Measurements from ENCODE around the gene RRP8.

Gene RRP8

DNA sequence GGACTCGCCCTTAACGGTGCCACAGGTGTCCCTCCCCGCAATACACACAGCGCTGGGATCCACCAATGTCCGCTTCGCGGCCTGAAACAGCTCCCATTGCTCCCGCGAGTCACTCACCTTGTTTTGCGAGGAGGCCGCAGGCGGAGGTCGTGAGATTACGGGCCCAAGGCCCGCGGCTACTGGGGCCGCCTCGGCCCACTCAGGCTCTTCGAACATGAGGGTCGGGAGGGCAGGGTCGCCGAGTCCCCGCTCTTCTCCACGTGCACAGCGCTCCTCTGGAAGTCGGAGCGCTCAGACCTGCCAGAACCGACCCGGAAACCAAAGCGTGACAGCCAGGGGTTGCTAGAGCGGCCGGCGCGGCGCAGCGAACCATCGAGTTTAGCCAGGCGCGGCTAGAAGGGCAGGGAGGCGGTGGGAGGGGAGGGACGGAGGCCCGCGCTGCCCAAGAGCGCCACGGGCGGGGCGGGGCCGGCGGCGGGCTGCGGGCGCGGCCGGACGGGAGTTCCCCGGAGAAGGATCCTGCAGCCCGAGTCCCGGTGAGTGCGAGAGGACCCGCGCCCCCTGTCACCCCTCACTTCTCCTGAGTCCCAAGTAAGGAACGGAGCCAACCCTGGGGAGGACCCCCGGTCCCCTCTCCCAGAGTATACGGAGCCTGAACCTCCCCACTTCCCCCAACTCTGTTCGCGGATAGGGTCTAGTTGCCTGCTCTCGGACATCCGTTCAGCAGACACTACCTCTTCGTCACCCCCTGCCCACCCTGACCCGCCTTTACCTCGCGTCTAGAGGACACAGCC lies at the start of gene RRP8, which contains the start of gene ILK:
Gene RRP8, minus strand, starts transcription at position 330 of the 794 bp plus-strand sequence. Its CDS starts 114 bp downstream, at position 216.
Gene ILK, plus strand, starts transcription at position 488 of the 794 bp plus-strand sequence. CDS start 498 bp downstream, outside the sequence.
- Histone ChIP-seq H3K79me2 (ENCODE audit: control insufficient read depth, insufficient read depth, low read length, unreplicated experiment) (peaks cover 97% of the 10 kb centered on the region), H3K36me3 (ENCODE audit: insufficient read depth, low read length) (peaks cover 22% of the 10 kb centered on the region; the same call in 1 of the 2 replicates), H2AFZ (ENCODE audit: low read length, unreplicated experiment) (peak within 1 kb of the TSS; percentile 84), H3K4me3 (ENCODE audit: low read depth, low read length) (peak within 1 kb of the TSS; percentile 84), H3K27me3 (ENCODE audit: insufficient read depth, low read length) (no peaks in the 10 kb centered on the region), H3K27ac (ENCODE audit: low read depth, low read length) (peak within 1 kb of the TSS; percentile 85), H3K4me1 (ENCODE audit: control insufficient read depth, insufficient read depth, low read length, unreplicated experiment) (peaks cover 37% of the 10 kb centered on the region)

DNA sequence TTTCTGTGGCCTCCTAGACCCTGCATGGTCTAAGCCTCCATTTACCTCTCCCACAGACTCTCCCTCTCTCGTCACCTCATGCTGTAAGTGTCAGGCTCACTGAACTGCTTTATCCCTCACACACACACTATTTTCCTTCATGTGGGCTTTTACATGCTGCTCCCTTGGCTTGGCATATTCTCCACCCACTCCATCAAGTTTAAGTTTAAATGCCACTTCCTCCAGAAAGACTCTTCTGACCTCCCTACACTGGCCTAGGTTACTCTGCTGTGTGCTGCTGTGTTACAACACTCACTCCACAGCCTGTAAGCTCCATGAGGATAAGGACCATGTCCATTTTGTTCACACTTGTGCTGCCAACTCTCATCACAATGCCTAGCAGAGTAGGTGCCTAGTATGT lies 49.7 kb upstream of the RRP8 start:
- no peak overlapping the region for H3K27ac ChIP-seq (ENCODE audit: low read depth, low read length)
- H2AFZ ChIP-seq (ENCODE audit: low read length, unreplicated experiment): no peak overlapping the region
- no peaks in the 10 kb centered on the region for H3K79me2 ChIP-seq (ENCODE audit: control insufficient read depth, insufficient read depth, low read length, unreplicated experiment)
- no peaks in the 10 kb centered on the region for H3K4me1 ChIP-seq (ENCODE audit: control insufficient read depth, insufficient read depth, low read length, unreplicated experiment)
- H3K27me3 ChIP-seq (ENCODE audit: insufficient read depth, low read length): peaks cover 91% of the 10 kb centered on the region
- H3K4me3 ChIP-seq (ENCODE audit: low read depth, low read length): no peak overlapping the region
- H3K36me3 ChIP-seq (ENCODE audit: insufficient read depth, low read length): no peaks in the 10 kb centered on the region

DNA sequence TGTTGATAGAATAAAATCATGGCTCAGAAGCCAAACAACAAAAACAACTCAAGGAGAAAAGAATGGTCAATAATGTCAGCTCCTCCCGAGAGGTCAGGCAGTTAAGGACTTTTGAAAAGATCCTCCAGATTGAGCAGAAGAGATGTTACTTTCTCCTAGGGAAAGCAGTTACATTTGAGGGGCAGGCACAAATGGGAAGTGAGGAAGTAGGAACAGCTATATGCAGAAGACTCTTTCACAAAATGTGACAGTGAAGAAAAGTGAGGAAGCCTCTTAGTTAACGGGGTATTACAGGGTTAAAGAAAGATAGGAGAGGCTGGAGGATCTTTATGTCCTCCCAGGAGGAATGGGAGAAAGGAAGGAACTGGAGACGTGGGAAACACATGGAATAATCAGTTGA lies 48.8 kb upstream of the RRP8 start:
- Histone ChIP-seq H3K4me1 (ENCODE audit: control insufficient read depth, insufficient read depth, low read length, unreplicated experiment) (no peaks in the 10 kb centered on the region), H3K4me3 (ENCODE audit: low read depth, low read length) (no peak overlapping the region), H2AFZ (ENCODE audit: low read length, unreplicated experiment) (no peak overlapping the region), H3K79me2 (ENCODE audit: control insufficient read depth, insufficient read depth, low read length, unreplicated experiment) (no peaks in the 10 kb centered on the region), H3K27me3 (ENCODE audit: insufficient read depth, low read length) (peaks cover 95% of the 10 kb centered on the region), H3K36me3 (ENCODE audit: insufficient read depth, low read length) (no peaks in the 10 kb centered on the region), H3K27ac (ENCODE audit: low read depth, low read length) (no peak overlapping the region)

DNA sequence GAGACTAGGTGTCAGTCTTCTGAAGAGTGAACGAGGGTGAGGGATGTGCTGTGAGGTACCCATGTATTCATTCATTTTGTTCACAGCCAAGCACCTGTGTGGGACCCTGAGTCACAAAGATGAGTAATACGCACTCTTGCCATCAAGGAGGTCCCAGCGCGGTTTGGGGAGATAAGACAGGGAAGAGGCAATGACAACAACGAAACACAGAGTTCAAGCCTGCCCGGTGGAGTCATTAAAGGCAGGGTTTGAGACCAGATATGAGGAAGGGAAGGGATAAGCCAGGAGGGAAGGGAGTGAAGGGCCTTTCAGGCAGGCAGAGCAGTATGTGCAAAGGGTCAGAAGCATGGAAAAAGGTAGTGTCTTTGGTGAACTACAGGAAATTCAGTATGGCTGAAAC lies 47.6 kb upstream of the RRP8 start:
- no peaks in the 10 kb centered on the region for H3K36me3 ChIP-seq (ENCODE audit: insufficient read depth, low read length)
- H3K4me3 ChIP-seq (ENCODE audit: low read depth, low read length): no peak overlapping the region
- no peaks in the 10 kb centered on the region for H3K79me2 ChIP-seq (ENCODE audit: control insufficient read depth, insufficient read depth, low read length, unreplicated experiment)
- H2AFZ ChIP-seq (ENCODE audit: low read length, unreplicated experiment): no peak overlapping the region
- H3K27me3 ChIP-seq (ENCODE audit: insufficient read depth, low read length): peaks cover 85% of the 10 kb centered on the region
- peaks cover 12% of the 10 kb centered on the region for H3K4me1 ChIP-seq (ENCODE audit: control insufficient read depth, insufficient read depth, low read length, unreplicated experiment)
- no peak overlapping the region for H3K27ac ChIP-seq (ENCODE audit: low read depth, low read length)

DNA sequence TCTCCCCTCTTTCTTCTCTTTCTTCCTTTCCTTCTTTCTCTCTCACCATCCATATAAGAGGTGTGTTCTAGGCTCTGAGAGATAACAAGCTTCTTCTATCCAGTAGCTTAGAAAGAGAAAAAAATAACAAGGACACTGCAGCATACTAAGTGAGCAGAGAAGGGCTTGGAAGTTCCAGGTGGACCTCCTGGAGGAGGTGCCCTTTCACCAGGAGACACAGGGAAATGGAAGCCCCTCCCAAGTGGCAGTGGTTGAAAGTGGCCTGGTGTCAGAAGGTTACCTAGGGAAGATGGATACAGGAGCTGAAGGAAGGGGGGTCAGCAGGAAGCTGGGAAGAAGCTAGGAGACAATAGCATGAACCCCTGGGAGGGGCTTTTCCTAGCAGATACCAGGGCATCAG lies 46.7 kb upstream of the RRP8 start:
- H3K27me3 ChIP-seq (ENCODE audit: insufficient read depth, low read length): peaks cover 81% of the 10 kb centered on the region
- H3K27ac ChIP-seq (ENCODE audit: low read depth, low read length): no peak overlapping the region
- peaks cover 17% of the 10 kb centered on the region for H3K4me1 ChIP-seq (ENCODE audit: control insufficient read depth, insufficient read depth, low read length, unreplicated experiment)
- no peaks in the 10 kb centered on the region for H3K79me2 ChIP-seq (ENCODE audit: control insufficient read depth, insufficient read depth, low read length, unreplicated experiment)
- no peak overlapping the region for H2AFZ ChIP-seq (ENCODE audit: low read length, unreplicated experiment)
- H3K4me3 ChIP-seq (ENCODE audit: low read depth, low read length): no peak overlapping the region
- H3K36me3 ChIP-seq (ENCODE audit: insufficient read depth, low read length): no peaks in the 10 kb centered on the region

DNA sequence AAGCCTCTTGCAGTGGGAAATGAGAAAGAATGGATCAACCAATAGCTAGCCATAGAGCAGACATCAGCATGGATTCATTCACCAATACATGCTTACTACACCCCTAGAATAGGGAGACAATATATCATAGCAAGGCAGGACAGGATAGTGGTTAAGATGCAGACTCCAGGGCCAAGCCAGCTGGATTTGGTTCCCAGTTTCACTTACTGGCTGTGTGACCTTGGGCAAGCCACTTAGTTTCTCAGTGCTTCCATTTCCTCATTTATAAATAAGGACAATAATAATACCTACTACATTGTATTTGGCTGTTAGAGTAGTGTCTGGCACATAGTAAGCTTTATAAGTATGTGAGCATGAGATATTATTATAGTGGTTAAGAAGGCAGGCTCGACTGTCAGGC lies 45.1 kb upstream of the RRP8 start:
- Histone ChIP-seq H2AFZ (ENCODE audit: low read length, unreplicated experiment) (no peak overlapping the region), H3K27me3 (ENCODE audit: insufficient read depth, low read length) (peaks cover 78% of the 10 kb centered on the region), H3K4me1 (ENCODE audit: control insufficient read depth, insufficient read depth, low read length, unreplicated experiment) (peaks cover 17% of the 10 kb centered on the region), H3K36me3 (ENCODE audit: insufficient read depth, low read length) (no peaks in the 10 kb centered on the region), H3K79me2 (ENCODE audit: control insufficient read depth, insufficient read depth, low read length, unreplicated experiment) (no peaks in the 10 kb centered on the region), H3K27ac (ENCODE audit: low read depth, low read length) (no peak overlapping the region), H3K4me3 (ENCODE audit: low read depth, low read length) (no peak overlapping the region)

DNA sequence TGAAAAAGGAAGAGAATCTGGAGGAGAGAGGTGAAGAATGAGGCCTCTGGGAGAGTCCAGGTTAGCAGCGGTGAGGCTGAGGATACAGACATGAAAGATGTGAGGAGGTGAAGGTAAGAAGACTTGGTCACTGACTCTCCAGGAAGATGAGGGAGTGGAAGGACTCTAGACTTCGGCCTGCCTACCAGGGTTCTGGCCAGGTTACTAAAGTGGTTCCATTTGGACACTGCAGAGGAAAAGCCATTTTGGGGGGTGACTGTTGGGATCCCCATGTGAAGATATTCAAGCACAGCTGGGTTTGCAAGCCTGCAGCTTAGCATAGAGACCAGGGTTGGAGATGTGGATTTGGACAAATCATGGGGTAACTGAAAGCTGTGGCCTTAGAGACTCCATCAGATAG lies 44.4 kb upstream of the RRP8 start:
- Histone ChIP-seq H3K79me2 (ENCODE audit: control insufficient read depth, insufficient read depth, low read length, unreplicated experiment) (no peaks in the 10 kb centered on the region), H3K27ac (ENCODE audit: low read depth, low read length) (no peak overlapping the region), H3K36me3 (ENCODE audit: insufficient read depth, low read length) (no peaks in the 10 kb centered on the region), H3K27me3 (ENCODE audit: insufficient read depth, low read length) (peaks cover 78% of the 10 kb centered on the region), H3K4me1 (ENCODE audit: control insufficient read depth, insufficient read depth, low read length, unreplicated experiment) (peaks cover 17% of the 10 kb centered on the region), H3K4me3 (ENCODE audit: low read depth, low read length) (no peak overlapping the region), H2AFZ (ENCODE audit: low read length, unreplicated experiment) (no peak overlapping the region)

DNA sequence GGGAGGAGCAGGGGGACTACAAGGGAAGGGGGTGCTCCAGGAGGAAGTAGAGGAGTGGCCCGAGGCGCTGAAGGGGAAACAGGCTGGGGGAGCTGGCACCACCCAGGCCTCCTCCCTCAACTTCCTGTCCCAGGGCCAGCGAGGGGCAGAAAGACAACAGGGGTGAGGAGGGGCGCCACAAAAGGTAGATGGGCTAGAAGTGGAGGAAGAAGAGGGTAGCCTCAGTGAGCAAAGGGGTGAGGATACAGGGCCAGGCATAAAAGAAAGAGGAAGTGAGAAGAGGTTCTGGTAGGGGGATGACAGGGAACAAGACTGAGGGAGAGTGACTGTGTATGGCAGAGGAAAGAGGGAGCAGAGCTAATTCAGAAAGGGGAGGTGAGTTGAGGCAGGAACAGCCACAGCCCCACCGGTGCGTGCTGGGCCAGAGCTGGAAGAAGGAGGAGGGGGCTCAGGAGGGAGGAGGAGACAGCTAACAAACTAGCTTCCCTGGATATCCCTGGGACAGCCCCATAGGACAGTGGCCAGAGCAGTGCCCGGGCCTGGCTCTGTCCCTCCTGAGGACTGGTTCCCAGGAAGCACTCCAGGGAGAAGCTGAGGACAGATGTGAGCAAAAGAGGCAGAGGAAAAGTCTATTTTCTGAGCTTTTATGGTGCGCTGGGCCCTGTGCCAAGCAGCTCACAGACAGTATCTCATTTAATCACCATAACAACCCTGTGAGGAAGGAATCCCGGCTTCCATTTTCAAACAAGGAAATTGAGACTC lies 43.7 kb upstream of the RRP8 start:
- Histone ChIP-seq H3K27ac (ENCODE audit: low read depth, low read length) (no peak overlapping the region), H3K4me1 (ENCODE audit: control insufficient read depth, insufficient read depth, low read length, unreplicated experiment) (peaks cover 17% of the 10 kb centered on the region), H3K27me3 (ENCODE audit: insufficient read depth, low read length) (peaks cover 73% of the 10 kb centered on the region), H2AFZ (ENCODE audit: low read length, unreplicated experiment) (no peak overlapping the region), H3K79me2 (ENCODE audit: control insufficient read depth, insufficient read depth, low read length, unreplicated experiment) (no peaks in the 10 kb centered on the region), H3K36me3 (ENCODE audit: insufficient read depth, low read length) (no peaks in the 10 kb centered on the region), H3K4me3 (ENCODE audit: low read depth, low read length) (no peak overlapping the region)

DNA sequence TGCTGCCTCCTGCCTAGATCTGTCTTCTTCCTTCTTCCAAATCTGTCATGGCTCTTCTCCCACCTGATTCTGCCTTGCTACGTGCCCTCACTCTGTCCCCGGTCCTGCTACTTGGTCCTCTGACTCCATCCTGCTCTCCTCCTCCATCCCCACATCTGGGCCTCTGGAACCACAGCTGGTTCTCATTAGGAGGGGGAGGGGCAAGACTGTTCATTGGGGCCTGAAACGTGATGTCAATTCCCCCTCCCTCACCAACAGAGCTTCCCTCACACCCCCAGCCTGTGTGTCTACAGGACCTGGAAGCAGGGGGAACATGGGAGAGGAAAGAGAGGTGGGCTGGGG lies 43.1 kb upstream of the RRP8 start:
- no peak overlapping the region for H3K27ac ChIP-seq (ENCODE audit: low read depth, low read length)
- peak overlapping the region; percentile 48 for H3K4me3 ChIP-seq (ENCODE audit: low read depth, low read length)
- no peak overlapping the region for H2AFZ ChIP-seq (ENCODE audit: low read length, unreplicated experiment)

DNA sequence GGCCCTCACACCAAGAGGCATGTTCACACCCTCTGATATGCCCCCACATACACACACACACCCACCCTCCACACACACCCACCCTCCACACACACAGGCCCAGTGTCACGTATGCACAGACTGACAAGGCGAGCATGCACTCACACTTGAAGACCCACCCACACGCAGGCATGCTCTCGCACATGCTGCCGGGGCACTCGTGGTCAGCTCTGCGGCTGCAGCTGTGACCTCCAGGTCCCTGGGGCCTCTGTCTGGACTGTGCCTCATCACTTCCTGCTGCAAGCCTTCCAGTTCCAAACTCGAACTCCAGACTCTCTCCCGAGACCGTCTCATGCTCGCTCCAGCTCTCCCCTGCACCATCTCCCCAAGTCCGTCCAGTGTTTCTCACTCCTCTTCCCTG lies 42.7 kb upstream of the RRP8 start:
- H3K4me3 ChIP-seq (ENCODE audit: low read depth, low read length): peak overlapping the region; percentile 48
- H2AFZ ChIP-seq (ENCODE audit: low read length, unreplicated experiment): no peak overlapping the region
- H3K36me3 ChIP-seq (ENCODE audit: insufficient read depth, low read length): no peaks in the 10 kb centered on the region

More for the DNA sequence above, 43.1 kb upstream of the RRP8 start:
- Histone ChIP-seq H3K79me2 (ENCODE audit: control insufficient read depth, insufficient read depth, low read length, unreplicated experiment) (no peaks in the 10 kb centered on the region), H3K36me3 (ENCODE audit: insufficient read depth, low read length) (no peaks in the 10 kb centered on the region), H3K4me1 (ENCODE audit: control insufficient read depth, insufficient read depth, low read length, unreplicated experiment) (peaks cover 17% of the 10 kb centered on the region), H3K27me3 (ENCODE audit: insufficient read depth, low read length) (peaks cover 67% of the 10 kb centered on the region)

DNA sequence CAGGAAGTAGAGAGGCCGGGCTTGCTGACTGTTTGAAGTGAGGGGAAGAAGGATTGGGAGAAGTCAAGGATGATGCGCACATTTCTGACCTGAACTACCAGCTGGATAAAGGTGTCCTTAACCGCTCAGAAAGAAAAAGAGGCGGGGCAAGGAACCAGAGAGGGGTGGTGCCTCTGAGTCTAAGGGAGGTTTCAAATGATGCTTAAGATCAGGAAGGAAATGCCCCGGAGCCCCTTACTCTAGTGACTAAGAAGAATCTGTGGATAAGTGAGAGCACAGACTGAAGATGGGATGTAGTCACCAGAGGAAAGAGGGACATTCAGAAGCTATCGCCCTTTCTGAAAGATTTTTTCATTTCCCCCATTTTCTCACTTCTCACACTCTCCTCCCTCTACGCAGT lies 39.5 kb upstream of the RRP8 start:
- Histone ChIP-seq H3K27ac (ENCODE audit: low read depth, low read length) (no peak overlapping the region), H3K4me3 (ENCODE audit: low read depth, low read length) (no peak overlapping the region), H3K4me1 (ENCODE audit: control insufficient read depth, insufficient read depth, low read length, unreplicated experiment) (peaks cover 20% of the 10 kb centered on the region), H3K27me3 (ENCODE audit: insufficient read depth, low read length) (peaks cover 31% of the 10 kb centered on the region), H3K36me3 (ENCODE audit: insufficient read depth, low read length) (no peaks in the 10 kb centered on the region), H2AFZ (ENCODE audit: low read length, unreplicated experiment) (no peak overlapping the region), H3K79me2 (ENCODE audit: control insufficient read depth, insufficient read depth, low read length, unreplicated experiment) (no peaks in the 10 kb centered on the region)

More for the DNA sequence above, 42.7 kb upstream of the RRP8 start:
- Histone ChIP-seq H3K79me2 (ENCODE audit: control insufficient read depth, insufficient read depth, low read length, unreplicated experiment) (no peaks in the 10 kb centered on the region), H3K27ac (ENCODE audit: low read depth, low read length) (no peak overlapping the region), H3K4me1 (ENCODE audit: control insufficient read depth, insufficient read depth, low read length, unreplicated experiment) (peaks cover 17% of the 10 kb centered on the region), H3K27me3 (ENCODE audit: insufficient read depth, low read length) (peaks cover 62% of the 10 kb centered on the region)

All from ACC112 (cell line).